GM18861 (cell line): Measurements from ENCODE around the gene KIF2A.

Source experiments
- ATAC-seq: cut with Tn5 transposase; IDR thresholded peaks from one replicate; pipeline ENCODE4 v1.9.1; 2021; ENCODE audit not compliant: unreplicated experiment

KIF2A gene

DNA sequence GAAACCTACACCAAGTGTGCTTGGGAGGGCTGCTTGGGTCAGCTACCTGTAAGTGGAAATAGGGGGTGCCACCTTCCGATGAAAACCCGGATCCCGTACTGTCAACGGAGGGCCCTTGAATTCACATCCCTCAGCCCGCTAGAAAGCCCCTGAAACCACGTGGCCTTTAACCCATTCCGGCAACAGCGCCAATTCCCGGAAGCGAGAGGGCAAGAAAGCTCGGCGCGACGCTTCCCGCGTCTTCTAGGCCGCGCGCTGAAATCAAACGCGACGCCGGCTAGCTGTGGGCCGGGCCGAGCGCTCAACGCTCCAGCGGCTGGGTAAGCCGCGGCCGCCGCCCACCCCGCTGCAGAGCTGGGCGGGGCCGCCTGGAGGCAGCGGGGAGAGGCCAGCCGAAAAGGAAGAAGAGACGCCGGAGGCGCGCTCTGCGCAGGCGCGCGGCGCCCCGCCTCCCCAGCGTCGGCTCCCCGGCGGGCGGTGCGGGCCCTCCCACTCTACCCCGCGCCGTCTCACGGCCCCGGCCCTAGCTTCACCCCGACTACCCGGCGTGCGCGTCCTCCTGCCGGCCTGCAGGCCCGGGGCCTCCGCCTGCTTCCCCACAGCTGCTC is at the start of gene KIF2A:
TSS of gene KIF2A (plus strand) at position 492 of the 608 bp plus-strand sequence. CDS start 267 bp downstream, outside the sequence.
- ATAC-seq, result peak; percentile 89

DNA sequence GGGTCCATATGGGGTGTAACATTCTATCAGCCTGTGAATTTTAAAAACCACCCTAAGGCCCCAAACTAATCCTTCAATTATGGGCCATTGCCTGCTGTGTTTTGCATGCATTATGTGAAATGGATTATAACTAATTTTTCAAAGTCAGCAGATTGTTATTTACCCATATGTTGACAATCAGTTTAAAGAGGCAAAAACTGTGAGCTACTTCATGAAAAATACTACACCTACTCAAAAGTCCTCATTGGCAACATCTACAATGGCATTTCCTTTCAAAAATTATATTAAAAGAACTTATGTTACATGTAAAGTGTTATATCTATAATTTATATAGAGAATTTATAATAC is 49.0 kb upstream of the KIF2A start:
- no peak for ATAC-seq

DNA sequence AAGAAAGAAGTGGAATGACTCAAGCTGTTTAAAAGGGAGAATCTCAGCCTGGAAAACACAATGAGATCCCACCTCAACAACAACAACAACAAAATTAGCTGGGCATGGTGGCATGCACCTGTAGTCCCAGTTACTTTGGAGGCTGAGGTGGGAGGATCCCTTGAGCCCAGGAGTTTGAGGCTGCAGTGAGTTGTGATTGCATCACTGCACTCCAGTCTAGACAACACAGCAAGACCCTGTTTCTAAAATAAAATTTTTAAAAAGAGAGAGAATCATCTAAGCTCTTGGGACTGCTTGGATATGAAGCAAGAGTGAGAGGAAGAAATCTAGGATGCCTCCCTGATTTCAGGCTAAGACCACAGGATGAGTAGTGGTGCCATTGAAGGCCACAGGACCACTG is 47.4 kb upstream of the KIF2A start:
- no peak for ATAC-seq

DNA sequence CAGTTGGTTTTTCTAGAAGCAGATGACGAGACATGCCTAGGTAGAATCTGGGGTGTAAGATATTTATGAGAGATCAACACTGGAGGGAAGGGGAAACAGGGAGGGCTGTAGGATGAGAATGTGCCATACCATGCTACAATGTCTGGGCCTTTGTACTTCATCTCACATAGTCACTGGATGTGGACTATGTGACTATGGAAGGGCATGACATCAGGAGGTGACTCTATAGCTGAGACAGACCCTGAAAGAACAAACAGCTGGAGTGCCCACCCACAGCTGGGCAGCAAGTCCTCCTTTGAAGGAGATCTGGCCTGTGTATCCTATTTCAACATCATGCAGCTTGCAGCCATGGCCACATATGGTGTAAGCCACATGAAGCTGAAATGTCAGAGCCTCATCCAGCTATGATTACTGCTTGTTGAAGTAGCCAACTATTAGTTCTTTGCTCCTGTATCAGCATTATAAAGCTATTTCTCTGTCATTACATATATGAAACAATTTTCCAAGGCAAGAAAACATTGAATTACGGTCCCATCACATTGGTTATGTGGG is 46.2 kb upstream of the KIF2A start:
- no peak for ATAC-seq

DNA sequence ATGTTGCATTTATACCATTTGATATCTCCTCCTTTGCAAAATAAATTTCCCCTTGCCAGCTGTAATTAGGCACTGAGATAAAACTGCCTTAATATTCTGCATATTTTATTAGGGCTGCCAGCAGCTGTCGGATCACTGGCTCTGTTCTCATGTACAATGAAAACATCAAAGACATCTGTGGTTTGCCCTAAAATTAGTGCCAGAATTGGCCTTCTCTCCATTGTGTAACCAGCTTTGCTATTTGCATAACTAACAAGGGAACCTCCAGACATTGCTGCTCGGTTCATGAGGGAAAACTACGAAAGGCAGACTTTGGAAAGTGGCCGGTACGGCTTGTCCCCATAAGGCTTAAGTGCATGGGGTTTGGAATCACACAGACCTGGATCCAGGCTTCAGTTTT is 45.5 kb upstream of the KIF2A start:
- ATAC-seq, result no peak

DNA sequence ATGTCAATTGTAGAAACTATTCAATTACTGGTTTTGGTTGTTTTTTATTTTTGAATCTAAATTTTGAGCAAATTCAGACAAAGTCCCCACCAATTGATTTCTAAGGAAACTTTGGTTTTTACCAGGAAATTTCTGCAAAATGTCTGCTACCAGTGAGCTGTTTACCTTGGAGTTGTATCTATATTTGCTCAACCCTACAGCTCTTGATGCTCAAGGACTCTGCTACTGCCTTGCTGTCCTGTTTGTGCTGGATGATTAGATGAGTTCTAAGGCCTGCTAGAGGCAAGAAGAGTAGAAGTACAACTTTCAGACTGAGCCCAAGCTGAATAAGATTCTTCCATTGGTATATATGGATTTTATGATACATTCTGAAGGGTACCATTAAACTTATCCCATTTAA is 42.6 kb upstream of the KIF2A start:
- no peak for ATAC-seq

DNA sequence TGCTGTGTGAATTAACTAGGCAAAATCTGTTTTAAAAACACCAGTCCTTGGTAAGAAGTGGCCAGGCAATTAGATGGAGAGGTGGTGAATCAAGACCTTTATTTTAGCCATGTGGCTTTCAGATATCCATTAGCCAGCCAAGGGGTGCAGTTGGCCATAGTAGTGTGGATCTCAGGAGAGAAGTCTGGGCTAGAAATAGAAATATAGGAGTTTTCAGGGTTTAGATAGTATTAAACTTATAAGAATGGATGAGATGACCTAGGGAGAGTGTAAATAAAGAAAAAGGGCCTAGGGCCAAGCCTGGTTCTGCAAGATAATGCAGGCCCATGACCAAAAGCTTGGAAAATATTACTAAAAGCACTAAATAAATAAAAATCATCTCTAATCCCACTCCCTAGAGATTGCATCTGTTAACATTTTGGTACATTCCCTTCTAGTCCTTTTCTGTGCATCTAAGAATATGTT is 40.3 kb upstream of the KIF2A start:
- ATAC-seq, result no peak

DNA sequence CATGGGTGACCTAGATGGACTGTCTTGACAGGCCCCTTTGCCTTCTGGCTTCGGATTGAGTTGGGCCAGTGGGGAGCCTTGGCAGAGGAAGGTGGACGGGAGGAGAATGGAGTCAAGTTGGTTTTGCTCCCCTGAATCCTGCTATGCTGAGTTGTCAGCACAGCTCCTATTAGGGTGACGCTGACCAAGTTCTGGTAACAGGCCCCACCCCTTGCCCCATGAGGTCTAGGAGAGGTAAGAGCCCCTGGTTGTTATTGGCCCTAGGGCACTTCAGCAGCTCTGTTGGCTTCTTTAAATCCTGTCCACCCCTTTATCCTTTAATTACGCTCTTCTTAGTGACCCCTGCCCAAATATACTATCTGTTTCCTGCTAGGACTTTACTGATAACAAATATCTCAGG is 39.4 kb upstream of the KIF2A start:
- no peak for ATAC-seq

DNA sequence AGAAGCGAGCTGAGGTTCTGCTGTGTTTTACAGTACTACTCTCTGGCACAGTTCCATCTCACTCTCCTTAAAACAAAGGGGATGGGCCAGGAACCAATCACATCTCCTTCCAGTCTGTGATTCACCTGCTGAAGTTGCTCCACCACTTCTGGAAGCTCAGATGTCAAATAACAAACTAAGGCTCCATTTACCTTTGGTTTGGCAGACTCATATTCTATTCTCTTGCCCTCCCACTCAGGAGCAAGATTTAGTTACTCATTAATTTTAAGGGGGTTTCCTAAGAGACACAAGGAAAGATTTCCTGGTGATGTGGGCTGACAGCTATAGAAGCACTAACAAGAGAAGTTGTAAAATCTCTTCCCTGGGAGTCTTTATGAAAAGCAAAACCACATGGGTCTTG is 37.8 kb upstream of the KIF2A start:
- ATAC-seq, result peak; percentile 64

DNA sequence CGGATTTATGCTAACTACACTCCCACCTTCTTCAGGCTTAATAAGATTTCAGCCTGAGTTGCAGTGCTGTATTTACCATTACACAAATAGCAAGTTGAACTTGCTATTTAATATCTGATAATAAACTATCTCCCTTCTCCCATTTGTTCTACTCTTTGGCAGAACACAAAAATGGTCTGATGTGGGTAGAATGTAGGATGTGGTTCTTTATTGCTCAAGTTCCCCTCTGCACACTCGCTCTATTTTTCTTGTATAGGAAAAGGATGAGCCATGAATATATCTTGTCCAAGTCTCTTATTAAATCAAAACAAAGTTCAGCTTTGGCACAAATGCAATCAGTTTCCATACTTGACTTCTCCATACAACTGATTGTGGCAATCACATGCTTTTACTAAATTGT is 37.2 kb upstream of the KIF2A start:
- ATAC-seq, result no peak

DNA sequence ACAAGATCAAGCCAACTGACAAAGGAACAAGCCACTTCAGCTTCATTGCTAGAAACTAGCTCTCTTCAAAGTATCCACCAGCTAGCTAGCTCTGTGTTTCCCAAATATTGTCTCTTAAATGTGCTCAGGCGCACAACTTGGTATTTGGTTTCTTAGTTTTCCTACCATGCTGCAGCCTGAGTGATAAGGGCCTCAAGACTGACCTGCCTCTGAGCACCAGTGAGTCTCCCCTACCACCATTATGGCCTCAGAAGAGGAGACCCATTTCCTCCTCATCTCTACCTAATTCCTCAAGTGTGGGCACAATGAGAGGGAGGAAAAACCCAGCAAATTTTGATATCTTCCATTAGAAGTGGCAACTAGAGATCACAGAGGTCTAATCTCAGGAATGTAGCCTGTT is 34.6 kb upstream of the KIF2A start:
- ATAC-seq, result no peak

DNA sequence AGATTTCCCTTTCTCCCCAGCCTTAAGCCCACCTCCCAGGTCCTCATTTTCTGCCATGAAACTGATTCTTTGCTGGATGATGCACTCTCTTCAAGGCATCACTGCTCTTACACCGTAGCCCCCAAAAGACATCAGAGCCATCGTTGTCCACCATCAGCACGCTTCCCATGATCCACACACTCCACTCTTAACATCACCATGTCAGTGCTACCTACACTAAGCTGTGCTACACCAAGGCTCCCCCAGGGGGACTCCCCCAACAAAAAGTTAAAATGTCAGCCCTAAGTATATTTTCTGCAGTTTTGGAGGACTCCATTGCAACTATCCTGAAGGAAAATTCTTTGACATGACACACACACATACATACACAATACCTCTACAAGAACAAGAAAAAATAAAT is 34.1 kb upstream of the KIF2A start:
- no peak for ATAC-seq

DNA sequence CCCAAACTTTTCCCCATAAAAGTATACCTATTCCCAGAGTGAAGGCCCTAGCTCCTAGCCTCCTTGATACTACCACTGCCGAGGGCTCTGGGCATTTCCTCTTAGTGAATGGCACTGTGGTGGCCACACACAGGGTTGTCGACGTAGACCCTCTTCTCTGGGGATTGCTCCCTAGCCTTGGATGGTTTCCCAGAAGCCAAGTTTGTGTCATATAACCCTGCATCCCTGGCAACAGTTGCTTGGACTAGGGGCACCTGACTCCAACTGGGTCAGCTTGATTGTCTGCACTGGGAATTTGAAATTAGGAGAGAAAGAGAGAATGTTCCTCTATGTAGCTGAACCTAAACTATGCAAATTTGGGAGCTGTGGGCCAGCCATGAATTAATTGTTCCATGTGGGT is 32.3 kb upstream of the KIF2A start:
- no peak for ATAC-seq

DNA sequence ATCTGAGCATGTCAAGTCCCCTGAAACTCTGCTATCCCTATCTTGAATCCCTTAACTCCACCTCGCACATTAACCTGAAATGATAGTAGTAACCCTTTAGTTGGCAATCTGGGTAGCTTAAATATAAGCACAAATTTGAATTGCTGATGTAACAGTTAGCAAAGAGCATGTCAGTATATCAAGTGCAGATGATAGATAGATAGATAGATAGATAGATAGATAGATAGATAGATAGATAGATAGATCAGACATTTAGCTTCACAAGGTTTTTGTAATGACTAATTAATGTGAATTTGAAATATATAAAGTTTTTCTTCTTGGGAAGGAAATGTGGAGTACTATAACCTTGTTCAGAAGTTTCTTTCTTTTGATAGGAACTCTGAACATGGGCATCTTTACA is 30.4 kb upstream of the KIF2A start:
- no peak for ATAC-seq

DNA sequence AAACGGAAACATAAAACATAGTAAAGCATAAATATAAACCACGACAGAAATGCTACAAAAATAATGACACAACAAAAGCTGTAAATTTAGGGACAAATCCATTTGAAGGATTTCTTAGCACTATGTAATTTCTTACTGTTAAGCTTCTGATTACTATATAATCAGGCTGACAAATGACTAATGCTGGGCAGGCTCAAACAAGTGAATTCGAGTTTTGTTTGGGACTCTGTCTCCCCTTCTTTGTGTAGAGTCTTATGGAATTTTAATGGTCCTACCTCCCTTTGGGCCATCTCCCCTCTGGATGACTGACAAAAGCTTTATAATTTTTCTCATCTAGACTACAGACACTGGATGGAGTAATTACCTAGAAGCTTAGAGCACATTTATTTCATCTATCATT is 24.6 kb upstream of the KIF2A start:
- ATAC-seq, result no peak

DNA sequence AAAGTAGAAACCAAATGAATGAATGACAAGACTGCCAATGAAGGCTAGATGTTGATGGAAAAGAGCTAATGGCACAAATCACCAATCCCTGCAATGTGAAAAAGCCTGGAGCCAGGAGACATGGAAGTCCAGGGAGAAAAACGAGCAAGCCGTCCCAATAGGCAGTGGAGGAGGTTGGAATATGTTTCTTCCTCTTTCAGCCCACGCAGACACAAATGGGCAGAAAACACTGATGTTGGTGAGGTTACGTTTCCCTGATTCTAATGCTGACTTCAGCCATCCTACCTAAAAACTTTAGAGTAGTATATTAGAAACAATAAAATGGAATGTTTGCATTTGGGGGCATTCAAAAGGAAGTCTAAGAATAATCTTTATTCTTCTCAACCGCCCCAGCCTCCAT is 23.9 kb upstream of the KIF2A start:
- ATAC-seq, result no peak

DNA sequence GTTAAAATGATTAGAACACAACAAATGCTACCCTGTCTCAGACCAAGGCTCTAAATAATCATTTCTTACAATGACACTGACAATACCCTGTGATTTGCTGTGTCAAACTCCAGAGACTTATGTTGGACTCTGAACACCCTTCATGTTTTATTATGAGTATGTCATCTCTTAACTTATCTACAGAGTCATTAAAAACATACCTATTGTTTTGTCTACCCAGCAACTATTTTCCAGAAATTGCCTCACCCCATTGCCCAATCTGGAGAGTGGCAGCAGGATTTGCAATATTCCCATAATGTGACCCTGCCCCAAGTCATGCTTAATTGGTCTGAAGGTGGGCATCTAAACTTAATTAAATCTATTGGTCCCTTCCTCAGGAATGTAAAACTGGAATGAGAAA is 23.0 kb upstream of the KIF2A start:
- no peak for ATAC-seq

DNA sequence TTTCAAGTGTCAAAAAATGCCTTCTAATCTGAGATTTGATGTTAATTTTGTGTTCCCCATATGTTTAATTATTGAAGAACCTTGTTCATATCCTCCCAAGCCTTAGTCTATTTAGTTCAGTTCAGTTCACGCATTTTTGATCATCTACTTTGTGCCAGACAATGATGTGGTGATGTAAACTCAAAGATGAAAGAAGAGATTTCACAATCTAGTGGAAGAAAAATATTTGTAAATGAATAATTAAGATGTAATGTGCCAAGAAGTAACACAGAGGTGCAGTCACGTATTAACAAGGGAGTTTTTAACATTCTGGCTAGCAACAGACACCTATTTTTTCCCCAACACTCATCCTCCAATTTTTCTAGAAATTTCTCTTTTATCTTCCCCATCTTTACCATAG is 22.1 kb upstream of the KIF2A start:
- ATAC-seq, result no peak

DNA sequence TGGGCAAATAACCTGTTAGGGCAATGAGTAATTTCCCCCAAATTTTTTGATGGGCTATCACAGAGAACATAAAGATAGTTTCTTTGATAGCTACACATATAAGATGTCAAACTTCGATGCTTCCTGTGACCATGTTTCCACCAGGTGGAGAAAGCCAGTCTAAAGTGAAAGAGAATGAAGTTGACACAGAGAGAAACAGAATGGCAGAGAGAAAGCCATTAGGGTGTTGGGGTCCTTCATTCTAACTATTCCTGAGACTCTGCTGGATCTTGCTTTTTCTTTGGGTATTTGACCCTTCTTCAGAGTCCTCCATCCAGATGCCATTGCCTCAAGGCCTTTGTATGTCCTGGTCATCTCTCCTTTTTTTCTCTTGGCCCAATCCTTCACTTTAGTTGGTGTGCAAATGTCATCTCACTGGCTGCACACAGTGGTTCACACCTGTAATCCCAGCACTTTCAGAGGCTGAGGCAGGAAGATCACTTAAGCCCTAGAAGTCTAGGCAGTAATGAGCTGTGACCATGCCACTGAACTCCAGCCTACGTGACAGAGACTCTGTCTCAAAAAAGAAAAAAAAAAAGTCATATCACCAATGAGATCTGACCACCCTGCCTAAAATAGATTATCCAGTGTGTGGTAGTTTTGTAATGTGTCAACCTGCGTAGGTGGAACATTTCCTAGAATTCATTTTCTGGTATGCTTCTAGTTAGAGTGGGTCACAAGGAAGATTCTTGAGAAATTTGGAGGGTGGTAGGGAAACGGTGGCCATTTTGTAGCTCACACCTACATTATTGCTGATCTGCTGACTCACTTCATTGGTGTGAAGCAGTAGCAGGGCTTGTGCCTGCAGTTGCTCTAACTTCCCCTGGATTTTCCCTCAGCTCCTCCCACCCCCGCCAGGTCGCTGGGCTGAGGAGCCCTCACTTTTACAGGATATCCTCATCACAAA is 20.8 kb upstream of the KIF2A start:
- ATAC-seq, result peak; percentile 66

DNA sequence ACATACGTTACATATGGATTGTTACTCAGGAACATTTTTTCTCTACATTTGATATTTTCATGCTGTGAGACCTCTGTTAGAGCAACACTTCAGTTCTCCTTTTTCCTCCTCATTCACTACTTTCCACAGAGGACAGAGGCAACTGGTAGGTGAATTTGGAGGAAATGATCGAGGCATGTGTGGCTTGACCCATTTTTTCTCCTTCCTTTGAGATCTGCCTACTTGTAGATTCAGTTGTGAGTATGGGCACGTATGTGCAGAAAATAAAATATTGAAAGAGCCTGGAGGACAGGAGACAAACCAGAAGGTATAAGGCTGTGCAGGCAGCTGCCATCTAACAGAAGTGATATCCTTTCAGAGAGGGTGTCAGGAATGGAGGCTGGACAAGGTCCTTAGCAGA is 19.2 kb upstream of the KIF2A start:
- ATAC-seq, result no peak

DNA sequence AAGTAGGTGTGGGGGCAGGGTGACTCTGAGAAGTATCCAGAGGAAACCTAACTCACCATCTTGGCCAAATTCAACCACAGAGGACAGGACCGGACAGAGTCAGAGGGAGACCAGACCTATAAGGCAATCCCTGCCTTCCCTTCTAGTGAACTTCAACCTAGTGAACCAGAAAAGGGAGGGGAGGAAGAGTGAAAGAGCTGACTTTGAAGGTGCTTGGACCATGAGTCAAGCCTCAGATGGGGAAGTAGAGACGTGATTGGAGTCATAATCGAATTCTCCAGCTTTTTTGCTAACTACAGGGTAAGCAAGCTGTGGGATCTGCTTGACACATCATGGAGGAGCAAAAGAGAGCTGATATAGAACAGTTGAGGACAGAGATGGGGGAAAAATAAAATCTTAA is 18.8 kb upstream of the KIF2A start:
- no peak for ATAC-seq

DNA sequence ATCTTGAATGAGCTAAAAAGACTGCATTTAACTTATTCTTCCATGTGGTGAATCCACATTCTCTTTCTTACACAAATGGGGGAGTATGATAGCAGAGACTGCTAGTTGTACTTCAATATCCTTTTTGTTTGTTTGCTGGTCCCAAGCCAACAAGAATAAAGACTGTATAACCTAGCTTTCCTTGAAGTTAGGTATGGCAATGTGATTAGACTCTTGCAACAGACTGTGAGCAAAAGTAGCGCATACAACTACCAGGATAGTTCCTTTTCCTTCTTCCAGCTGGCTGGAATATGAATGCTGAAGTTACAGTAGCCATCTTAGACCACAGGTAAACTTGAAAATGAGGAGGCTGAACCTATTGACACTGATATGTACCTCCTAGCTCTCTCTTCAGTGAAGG is 17.9 kb upstream of the KIF2A start:
- no peak for ATAC-seq
